HG02852 (cell line): ENCODE results near the gene RNF145.
A peak's percentile ranks its signal among the peaks of the same experiment; 100 is the strongest.

Source experiments
- ATAC-seq: cut with Tn5 transposase; IDR thresholded peaks from one replicate; pipeline ENCODE4 v1.9.1; 2021; ENCODE audit warnings: mild to moderate bottlenecking, moderate library complexity; ENCODE audit not compliant: unreplicated experiment

RNF145 gene

GRCh38 chr5:159198063-159199036, 11.0 kb downstream of the RNF145 start:
- ATAC-seq: peak; percentile 96

- ATAC-seq: no peak
These were observed 13.6 kb downstream of the RNF145 start for GRCh38 chr5:159195775-159196174.

GRCh38 chr5:159190170-159190569, 19.2 kb downstream of the RNF145 start:
- ATAC-seq: no peak

- ATAC-seq: no peak
These were observed 20.0 kb downstream of the RNF145 start for GRCh38 chr5:159189310-159189709.

GRCh38 chr5:159187719-159188118, 21.6 kb downstream of the RNF145 start:
- no peak for ATAC-seq

- no peak for ATAC-seq
These were observed 23.0 kb downstream of the RNF145 start for GRCh38 chr5:159186319-159186718.

- no peak for ATAC-seq
These were observed 23.6 kb downstream of the RNF145 start for GRCh38 chr5:159185773-159186172.

- peak; percentile 54 for ATAC-seq
These were observed 24.4 kb downstream of the RNF145 start for GRCh38 chr5:159184858-159185381.

GRCh38 chr5:159184236-159184635, 25.1 kb downstream of the RNF145 start:
- ATAC-seq: no peak

- ATAC-seq: no peak
These were observed 26.1 kb downstream of the RNF145 start for GRCh38 chr5:159183247-159183646.

- ATAC-seq: no peak
These were observed 26.7 kb downstream of the RNF145 start for GRCh38 chr5:159182691-159183090.

- no peak for ATAC-seq
These were observed 27.7 kb downstream of the RNF145 start for GRCh38 chr5:159181651-159182050.

- ATAC-seq: no peak
These were observed 28.2 kb downstream of the RNF145 start for GRCh38 chr5:159181152-159181551.

- ATAC-seq: no peak
These were observed 29.6 kb downstream of the RNF145 start for GRCh38 chr5:159179529-159180305.

GRCh38 chr5:159178978-159179377, 30.4 kb downstream of the RNF145 start:
- peak; percentile 84 for ATAC-seq

GRCh38 chr5:159175547-159175946, 33.8 kb downstream of the RNF145 start:
- no peak for ATAC-seq

- ATAC-seq: no peak
These were observed 34.7 kb downstream of the RNF145 start for GRCh38 chr5:159174511-159175168.

GRCh38 chr5:159171274-159171673, 38.1 kb downstream of the RNF145 start:
- ATAC-seq: no peak

GRCh38 chr5:159170021-159170420, 39.3 kb downstream of the RNF145 start:
- ATAC-seq: no peak

GRCh38 chr5:159166416-159166815, 42.9 kb downstream of the RNF145 start:
- ATAC-seq: no peak

- no peak for ATAC-seq
These were observed 45.7 kb downstream of the RNF145 start for GRCh38 chr5:159163701-159164046.
